ENCODE measurements around the gene PTP4A2.
"Not testable (repeated sequence)": the region's sequence is repeated elsewhere in the genome, so short reads cannot be mapped to it uniquely, and the experiment has no call there.

Gene PTP4A2

DNA sequence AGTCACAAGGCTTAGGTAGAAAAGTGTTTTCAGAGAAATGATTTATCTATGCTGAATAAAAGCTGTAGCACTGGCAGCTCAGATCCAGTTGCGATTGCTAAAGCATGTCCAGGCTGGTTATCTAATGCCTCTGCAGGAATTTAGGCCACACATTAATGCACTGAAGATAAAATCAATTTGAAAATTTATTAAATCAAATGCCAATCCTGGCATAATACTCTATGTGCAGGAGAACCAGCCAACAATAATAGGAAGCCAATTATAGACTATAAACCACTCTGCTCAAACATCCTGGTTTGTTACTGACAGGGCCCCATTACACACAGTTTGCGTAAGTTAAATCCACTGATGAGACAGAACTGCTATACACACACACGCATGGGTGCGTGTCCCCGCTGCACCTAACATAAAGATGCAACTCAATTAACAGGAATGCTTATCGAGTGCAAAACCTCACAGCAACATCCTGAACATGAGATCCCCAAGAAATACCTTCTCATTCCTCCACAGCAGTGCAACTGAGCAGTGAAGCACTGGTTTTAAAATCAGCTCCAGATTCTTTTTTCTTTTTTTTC lies 40.6 kb downstream of the PTP4A2 start:
- no peak for DNase-seq (ENCODE audit: low read depth)
- TF ChIP-seq, protein P1, sequence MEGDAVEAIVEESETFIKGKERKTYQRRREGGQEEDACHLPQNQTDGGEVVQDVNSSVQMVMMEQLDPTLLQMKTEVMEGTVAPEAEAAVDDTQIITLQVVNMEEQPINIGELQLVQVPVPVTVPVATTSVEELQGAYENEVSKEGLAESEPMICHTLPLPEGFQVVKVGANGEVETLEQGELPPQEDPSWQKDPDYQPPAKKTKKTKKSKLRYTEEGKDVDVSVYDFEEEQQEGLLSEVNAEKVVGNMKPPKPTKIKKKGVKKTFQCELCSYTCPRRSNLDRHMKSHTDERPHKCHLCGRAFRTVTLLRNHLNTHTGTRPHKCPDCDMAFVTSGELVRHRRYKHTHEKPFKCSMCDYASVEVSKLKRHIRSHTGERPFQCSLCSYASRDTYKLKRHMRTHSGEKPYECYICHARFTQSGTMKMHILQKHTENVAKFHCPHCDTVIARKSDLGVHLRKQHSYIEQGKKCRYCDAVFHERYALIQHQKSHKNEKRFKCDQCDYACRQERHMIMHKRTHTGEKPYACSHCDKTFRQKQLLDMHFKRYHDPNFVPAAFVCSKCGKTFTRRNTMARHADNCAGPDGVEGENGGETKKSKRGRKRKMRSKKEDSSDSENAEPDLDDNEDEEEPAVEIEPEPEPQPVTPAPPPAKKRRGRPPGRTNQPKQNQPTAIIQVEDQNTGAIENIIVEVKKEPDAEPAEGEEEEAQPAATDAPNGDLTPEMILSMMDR (conservative IDR thresholded peaks at IDR 0.05; ENCODE audit: low read depth, low read length) = no peak
- no peak overlapping the region for H3K4me3 ChIP-seq (ENCODE audit: low read length)

DNA sequence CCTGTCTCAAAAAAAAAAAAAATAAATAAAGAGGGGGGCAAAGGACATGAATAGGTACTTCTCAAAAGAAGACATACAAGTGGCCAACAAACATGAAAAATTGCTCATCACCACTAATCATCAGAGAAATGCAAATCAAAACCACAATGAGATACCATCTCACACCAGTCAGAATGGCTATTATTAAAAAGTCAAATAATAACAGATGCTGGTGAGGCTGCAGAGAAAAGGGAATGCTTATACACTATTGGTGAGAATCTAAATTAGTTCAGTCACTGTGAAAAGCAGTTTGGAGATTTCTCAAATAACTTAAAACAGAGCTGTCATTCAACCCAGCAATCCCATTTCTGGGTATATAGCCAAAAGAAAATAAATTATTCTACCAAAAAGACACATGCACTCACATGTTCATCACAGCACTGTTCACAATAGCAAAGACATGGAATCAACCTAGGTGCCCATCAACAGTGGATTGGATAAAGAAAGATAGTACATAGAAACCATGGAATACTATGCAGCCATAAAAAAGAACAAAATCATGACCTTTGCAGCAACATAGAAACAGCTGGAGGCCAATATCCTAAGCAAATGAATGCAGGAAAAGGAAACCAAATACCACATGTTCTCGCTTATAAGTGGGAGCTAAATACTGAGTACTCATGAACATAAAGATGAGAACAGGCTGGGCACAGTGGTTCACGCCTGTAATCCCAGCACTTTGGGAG lies 42.5 kb downstream of the PTP4A2 start:
- not testable (repeated sequence) for H3K4me3 ChIP-seq (ENCODE audit: low read length); DNase-seq (ENCODE audit: low read depth)

DNA sequence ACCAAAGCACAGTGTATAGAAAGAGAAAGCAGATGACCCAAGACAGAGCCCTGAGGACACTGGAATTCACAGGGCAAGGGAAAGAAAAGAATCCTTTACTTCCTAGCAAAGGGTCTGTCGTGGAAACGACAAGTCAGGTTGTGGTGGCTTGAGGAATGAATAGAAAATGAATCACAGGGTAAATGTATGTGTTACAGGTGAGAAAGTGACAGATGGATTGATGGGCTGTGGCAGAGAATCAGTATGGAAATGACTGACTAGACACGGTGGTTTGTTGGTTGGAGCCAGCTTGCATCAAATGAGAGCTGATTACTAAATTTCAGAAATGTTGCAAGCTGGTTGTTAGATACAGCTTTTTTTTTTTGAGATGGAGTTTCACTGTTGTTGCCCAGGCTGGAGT lies 46.9 kb downstream of the PTP4A2 start:
- no peak overlapping the region for H3K4me3 ChIP-seq (ENCODE audit: low read length)
- DNase-seq (ENCODE audit: low read depth) = no peak
- TF ChIP-seq, protein P1 (conservative IDR thresholded peaks at IDR 0.05; ENCODE audit: low read depth, low read length) = no peak

DNA sequence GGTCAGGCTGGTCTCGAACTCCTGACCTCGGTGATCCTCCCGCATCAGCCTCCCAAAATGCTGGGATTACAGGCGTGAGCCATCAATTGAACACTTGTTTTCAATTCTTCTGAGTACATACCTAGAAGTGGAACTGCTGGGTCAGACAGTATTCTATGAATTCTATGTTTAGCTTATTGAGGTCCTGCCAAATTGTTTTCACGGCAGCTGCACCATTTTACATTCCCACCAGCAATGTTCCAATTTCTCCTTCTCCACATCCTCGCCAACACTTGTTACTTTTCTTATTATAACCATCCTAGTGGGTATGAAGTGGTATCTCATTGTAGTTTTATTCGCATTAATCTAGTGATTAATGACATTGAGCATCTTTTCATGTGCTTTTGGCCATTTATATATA lies 49.9 kb downstream of the PTP4A2 start:
- TF ChIP-seq, protein P1 (conservative IDR thresholded peaks at IDR 0.05; ENCODE audit: low read depth, low read length) = no peak
- no peak for DNase-seq (ENCODE audit: low read depth)
- no peak overlapping the region for H3K4me3 ChIP-seq (ENCODE audit: low read length)

DNA sequence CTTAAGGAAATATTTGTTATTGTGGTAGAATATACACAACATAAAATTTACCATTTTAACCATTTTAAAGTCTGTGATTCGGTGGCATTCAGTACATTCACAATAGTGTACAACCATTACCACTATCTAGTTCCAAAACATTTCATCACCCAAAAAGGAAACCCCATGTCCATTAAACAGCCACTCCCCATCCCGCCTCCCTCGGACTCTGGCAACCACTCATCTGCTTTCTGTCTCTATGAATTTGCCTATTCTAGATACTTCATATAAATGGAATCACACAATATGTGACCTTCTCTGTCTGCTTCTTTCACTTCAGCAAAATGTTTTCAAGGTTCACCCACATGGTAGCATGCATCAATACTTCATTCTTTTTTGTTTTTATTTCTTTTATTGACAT lies 51.3 kb downstream of the PTP4A2 start:
- DNase-seq (ENCODE audit: low read depth) = no peak
- no peak overlapping the region for H3K4me3 ChIP-seq (ENCODE audit: low read length)
- TF ChIP-seq, protein P1 (conservative IDR thresholded peaks at IDR 0.05; ENCODE audit: low read depth, low read length) = no peak

DNA sequence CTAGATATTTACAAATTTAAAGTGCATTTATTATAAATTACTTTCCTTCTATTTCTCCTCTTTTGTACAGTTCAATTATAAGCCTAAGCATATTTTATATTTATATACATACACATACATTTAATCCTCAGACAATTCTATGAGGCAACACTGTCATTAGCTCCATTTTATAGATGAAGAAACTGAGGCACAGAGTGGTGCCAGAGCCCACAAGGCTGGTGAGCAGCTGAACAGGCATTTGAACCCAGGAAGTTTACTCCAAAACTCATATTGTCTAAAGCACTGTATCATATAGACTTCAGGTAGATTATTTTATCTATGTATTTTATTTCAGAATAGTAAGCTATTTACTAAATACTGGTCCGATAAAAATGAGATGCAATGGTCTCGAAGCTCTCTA lies 52.3 kb downstream of the PTP4A2 start:
- no peak for DNase-seq (ENCODE audit: low read depth)
- no peak overlapping the region for H3K4me3 ChIP-seq (ENCODE audit: low read length)
- TF ChIP-seq, protein P1 (conservative IDR thresholded peaks at IDR 0.05; ENCODE audit: low read depth, low read length) = no peak

DNA sequence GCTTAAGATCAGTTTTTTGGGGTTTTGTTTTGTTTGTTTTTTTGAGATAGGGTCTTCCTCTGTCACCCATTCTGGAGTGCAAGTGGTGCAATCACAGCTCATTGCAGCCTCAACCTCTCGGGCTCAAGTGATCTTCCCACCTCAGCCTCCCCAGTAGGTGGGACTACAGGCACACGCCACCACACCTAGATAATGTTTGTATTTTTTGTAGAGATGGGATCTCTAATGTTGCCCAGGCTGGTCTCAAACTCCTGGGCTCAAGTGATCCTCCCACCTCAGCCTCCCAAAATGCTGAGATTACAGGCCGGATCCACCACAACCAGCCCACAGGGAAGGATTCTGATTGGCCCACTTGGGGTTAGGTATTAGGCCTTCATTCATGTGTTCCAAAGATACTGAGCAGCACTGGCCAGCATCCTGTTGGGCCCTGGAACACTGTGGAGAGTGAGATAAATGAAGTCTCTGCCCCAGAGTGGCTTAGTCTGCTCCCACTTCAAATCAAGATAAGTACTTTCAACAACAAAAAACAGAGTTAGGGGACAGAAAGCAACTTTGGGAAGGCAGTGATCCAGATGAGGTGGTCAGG lies 54.7 kb downstream of the PTP4A2 start:
- TF ChIP-seq, protein P1 (conservative IDR thresholded peaks at IDR 0.05; ENCODE audit: low read depth, low read length) = no peak

More for the DNA sequence above, 54.7 kb downstream of the PTP4A2 start:
- DNase-seq (ENCODE audit: low read depth) = no peak
- H3K4me3 ChIP-seq (ENCODE audit: low read length) = no peak overlapping the region

Measured in retinal pigment epithelial cell (primary cell).